H1 (cell line): ENCODE measurements around the gene LSM3.

Source experiments
- BACH1 ChIP-seq: IDR thresholded peaks from 2 replicates; pipeline ENCODE4 v1.6.1; 2012; ENCODE audit warnings: low read length, improper control_type of control experiment
- CTCF ChIP-seq, 3 experiments: IDR thresholded peaks; 1 replicate in 2 of 3; 2 replicates in 1 of 3; pipeline versions ENCODE4 v1.5.1 to v1.6.1; 2011; ENCODE audit warnings: low read length in 3 of 3, mild to moderate bottlenecking in 3 of 3, inconsistent platforms in 2 of 3, low read depth in 1 of 3, moderate library complexity in 1 of 3; ENCODE audit not compliant: insufficient read depth in 1 of 3; ENCODE audit errors: control extremely low read depth in 1 of 3
- EZH2 ChIP-seq: fragments of 200-600 bp; sonication (generic); IDR thresholded peaks from 2 replicates; pipeline ENCODE4 v1.7.1; 2012; ENCODE audit warnings: low read depth, mild to moderate bottlenecking, moderate library complexity, low read length, inconsistent platforms; ENCODE audit not compliant: severe bottlenecking
- NRF1 ChIP-seq: IDR thresholded peaks from 2 replicates; pipeline ENCODE4 v1.6.1; 2011; ENCODE audit warnings: mild to moderate bottlenecking, low read depth, low read length, improper control_type of control experiment
- SP2 ChIP-seq: IDR thresholded peaks from 2 replicates; pipeline ENCODE4 v1.6.1; 2012; ENCODE audit warnings: mild to moderate bottlenecking, low read length, inconsistent platforms

- TF ChIP-seq BACH1 (no peak), EZH2 (no peak), CTCF (IDR thresholded peaks at IDR 0.05; ENCODE audit: control extremely low read depth in 1 of 3, insufficient read depth in 1 of 3, low read depth in 1 of 3, low read length in 3 of 3) (no peak), NRF1 (no peak), SP2 (no peak)
Measured at GRCh38 chr3:14166877-14167603, 11.6 kb upstream of the LSM3 start.
